HCT116 (cell line): ENCODE results near the gene TMEM214. TPM values are rescaled to one million over a fixed set of nuclear protein-coding genes. Genes with fewer than 3 reads are reported as not detected.

ENCODE experiments used
- ATAC-seq: fragments of 200-7000 bp; cut with Tn5 transposase; 2 replicates; pipeline ENCODE4 v1.9.1; 2020; ENCODE audit warnings: mild to moderate bottlenecking, moderate library complexity
- BruUV-seq: library from RNA; stranded (reverse); fragments of 400-500 nt; replicated peaks from 2 replicates; lab custom pipeline; 2021; lab: Mats Ljungman, UMichigan
- CTCF ChIA-PET: fragments of 300-600 bp; sonication (Branson Sonifier 250); formaldehyde crosslinking; loops from one replicate; lab custom pipeline; 2021; ENCODE audit warnings: antibody characterized with exemption; lab: Charles Lee
- POLR2A ChIA-PET: fragments of 300-600, 350-600 bp; sonication (Branson Sonifier 250); formaldehyde crosslinking; loops from one replicate; lab custom pipeline; 2021; ENCODE audit warnings: antibody characterized with exemption; lab: Charles Lee
- RAD21 ChIA-PET, 2 experiments: fragments of 300-600 bp; sonication (Branson Sonifier 250); formaldehyde crosslinking; loops; one replicate each; lab custom pipeline; 2023; ENCODE audit warnings: low total read pairs in 2 of 2; ENCODE audit not compliant: uncharacterized antibody in 2 of 2, unreplicated experiment in 2 of 2, low non-redundant PET in 1 of 2; lab: Charles Lee
- DNase-seq: peaks from one replicate; pipeline ENCODE4 v3.0.0-alpha.2; 2010; ENCODE audit warnings: low read depth, low spot score
- H2AFZ ChIP-seq: fragments of 200-600 bp; shearing (Covaris generic), sonication (generic); 2 replicates; pipeline ENCODE4 v1.6.1; 2017; ENCODE audit warnings: low read depth, mixed run types, mixed read lengths, antibody characterized with exemption, low read length; ENCODE audit not compliant: poor library complexity, severe bottlenecking
- H3K27ac ChIP-seq: 2 replicates; pipeline ENCODE4 v1.5.1; 2012; ENCODE audit warnings: low read depth, low read length
- H3K27me3 ChIP-seq: fragments of 200-600 bp; sonication (generic); 2 replicates; pipeline ENCODE4 v1.6.1; 2016; ENCODE audit warnings: mixed run types, low read length, mixed read lengths; ENCODE audit not compliant: insufficient read depth
- H3K36me3 ChIP-seq, 2 experiments: fragments of 200-500 bp in 1 of 2; fragments of 200-600 bp in 1 of 2; sonication (Bioruptor generic) in 1 of 2; sonication (generic) in 1 of 2; 2 replicates each; pipeline versions ENCODE4 v1.5.1 to v1.6.1; 2014 to 2016; ENCODE audit warnings: low read length in 2 of 2, inconsistent platforms in 1 of 2, mixed read lengths in 1 of 2, mixed run types in 1 of 2; ENCODE audit not compliant: insufficient read depth in 2 of 2, control insufficient read depth in 1 of 2
- H3K4me1 ChIP-seq, 2 experiments: fragments of 200-600 bp in 1 of 2; sonication (generic) in 1 of 2; 2 replicates each; pipeline versions ENCODE4 v1.5.1 to v1.6.1; 2012 to 2017; ENCODE audit warnings: low read length in 2 of 2, inconsistent platforms in 1 of 2, mild to moderate bottlenecking in 1 of 2, mixed read lengths in 1 of 2, mixed run types in 1 of 2, moderate library complexity in 1 of 2; ENCODE audit not compliant: insufficient read depth in 2 of 2, control insufficient read depth in 1 of 2
- H3K4me2 ChIP-seq: fragments of 200-600 bp; sonication (generic); 2 replicates; pipeline ENCODE4 v1.6.1; 2017; ENCODE audit warnings: mixed run types, low read length, mixed read lengths
- H3K4me3 ChIP-seq, 2 experiments: fragments of 200-600 bp in 1 of 2; sonication (generic) in 1 of 2; replicated peaks in 1 of 2; 2 replicates each; pipeline ENCODE4 v1.5.1; 2011 to 2016; ENCODE audit warnings: low read length in 2 of 2, control low read depth in 1 of 2, low read depth in 1 of 2, mild to moderate bottlenecking in 1 of 2, mixed read lengths in 1 of 2, mixed run types in 1 of 2
- H3K79me2 ChIP-seq: fragments of 200-600 bp; sonication (generic); 2 replicates; pipeline ENCODE4 v1.6.1; 2017; ENCODE audit warnings: mild to moderate bottlenecking, mixed run types, low read length, moderate library complexity, mixed read lengths; ENCODE audit not compliant: insufficient read depth
- H3K9ac ChIP-seq: fragments of 200-600 bp; sonication (generic); 2 replicates; pipeline ENCODE4 v1.6.1; 2016; ENCODE audit warnings: low read length, mixed read lengths
- H3K9me2 ChIP-seq: fragments of 200-600 bp; sonication (generic), shearing (Covaris generic); 2 replicates; pipeline ENCODE4 v1.6.1; 2017; ENCODE audit warnings: mixed run types, mild to moderate bottlenecking, moderate library complexity; ENCODE audit not compliant: insufficient read depth
- H3K9me3 ChIP-seq, 2 experiments: fragments of 200-500 bp in 1 of 2; fragments of 200-600 bp in 1 of 2; sonication (Bioruptor generic) in 1 of 2; sonication (generic) in 1 of 2; 2 replicates each; pipeline ENCODE4 v1.6.1; 2014 to 2017; ENCODE audit warnings: low read length in 2 of 2, mixed read lengths in 2 of 2, inconsistent platforms in 1 of 2, low read depth in 1 of 2, mild to moderate bottlenecking in 1 of 2, mixed run types in 1 of 2, moderate library complexity in 1 of 2; ENCODE audit not compliant: control insufficient read depth in 1 of 2, insufficient read depth in 1 of 2
- H4K20me1 ChIP-seq: fragments of 200-600 bp; sonication (generic), shearing (Covaris generic); 2 replicates; pipeline ENCODE4 v1.6.1; 2017; ENCODE audit warnings: mixed run types, mild to moderate bottlenecking, moderate library complexity; ENCODE audit not compliant: insufficient read depth
- CBX3 ChIP-seq: IDR thresholded peaks from 2 replicates; pipeline ENCODE4 v1.6.1; 2012; ENCODE audit warnings: low read depth
- EZH2 ChIP-seq: fragments of 200-600 bp; sonication (generic); IDR thresholded peaks from 2 replicates; pipeline ENCODE4 v1.6.1; 2017; ENCODE audit warnings: antibody characterized with exemption, mixed run types
- EZH2phosphoT487 ChIP-seq: fragments of 200-600 bp; IDR thresholded peaks from 2 replicates; pipeline ENCODE4 v1.6.1; 2018; ENCODE audit warnings: antibody characterized with exemption, borderline replicate concordance
- JUND ChIP-seq: IDR thresholded peaks from 2 replicates; pipeline ENCODE4 v1.6.1; 2012
- POLR2AphosphoS5 ChIP-seq: IDR thresholded peaks from 2 replicates; pipeline ENCODE4 v1.6.1; 2011; ENCODE audit warnings: mild to moderate bottlenecking, low read depth, low read length, moderate library complexity
- RAD21 ChIP-seq: IDR thresholded peaks from 2 replicates; pipeline ENCODE4 v1.6.1; 2012; ENCODE audit warnings: low read depth, mild to moderate bottlenecking
- REST ChIP-seq: IDR thresholded peaks from 2 replicates; pipeline ENCODE4 v1.6.1; 2012; ENCODE audit warnings: low read depth
- SP1 ChIP-seq: IDR thresholded peaks from 2 replicates; pipeline ENCODE4 v1.6.1; 2012; ENCODE audit warnings: low read depth
- TCF7L2 ChIP-seq: IDR thresholded peaks from 2 replicates; pipeline ENCODE4 v1.7.0; 2011; ENCODE audit warnings: borderline replicate concordance, inconsistent platforms; ENCODE audit not compliant: insufficient read depth, insufficient read length; ENCODE audit errors: extremely low read depth
- YY1 ChIP-seq: IDR thresholded peaks from 2 replicates; pipeline ENCODE4 v1.6.1; 2011; ENCODE audit warnings: low read length, low read depth, moderate library complexity, mild to moderate bottlenecking; ENCODE audit not compliant: insufficient replicate concordance; ENCODE audit errors: extremely low read depth
- ZNF274 ChIP-seq: fragments of 200-500 bp; sonication (Bioruptor generic); IDR thresholded peaks from 2 replicates; pipeline ENCODE4 v1.6.1; 2014; ENCODE audit warnings: mild to moderate bottlenecking, low read depth, low read length, inconsistent platforms
- intact Hi-C: fragments of 100-400 bp; cut with micrococcal nuclease; formaldehyde crosslinking; loops from 2 replicates; pipeline ENCODE4 v1.10.0; 2022
- total RNA-seq: library from RNA; stranded (reverse); gene quantifications from one replicate; pipeline ENCODE4 v1.2.1, GENCODE V29; 2021; ENCODE audit not compliant: unreplicated experiment
- TF ChIP-seq, protein P1 (sequence below): IDR thresholded peaks from 2 replicates; pipeline ENCODE4 v1.6.1; 2012

Gene TMEM214
- total RNA-seq, 1 experiment from 2014 or later: 69.8 TPM

- POLR2A ChIA-PET: no interaction called here
- DNase-seq (no peak), ATAC-seq (no peak)
- intact Hi-C loops: no loop called here
- Histone ChIP-seq H3K9me2 (no peaks in the 10 kb centered on the region), H3K4me1 (peaks cover 21 to 40% of the 10 kb centered on the region in 2 experiments), H4K20me1 (no peaks in the 10 kb centered on the region), H3K4me3 (no peak overlapping the region), H3K4me2 (no peak overlapping the region), H3K27ac (no peak overlapping the region), H3K27me3 (no peaks in the 10 kb centered on the region), H3K79me2 (no peaks in the 10 kb centered on the region), H2AFZ (no peak overlapping the region), H3K36me3 (no peaks in the 10 kb centered on the region), H3K9me3 (no peaks in the 10 kb centered on the region), H3K9ac (no peak overlapping the region)
- no peak for TF ChIP-seq POLR2AphosphoS5
- TF ChIP-seq YY1: no peak
- no peak for TF ChIP-seq REST
- TF ChIP-seq JUND: no peak
- TF ChIP-seq RAD21: no peak
- TF ChIP-seq EZH2: no peak
- RAD21 ChIA-PET: no interaction called here
- CTCF ChIA-PET: no interaction called here
- BruUV-seq: no TSS peak
These were observed 47.0 kb upstream of the TMEM214 start for GRCh38 chr2:26985807-26986206.

GRCh38 chr2:26986576-26986975 is 46.2 kb upstream of the TMEM214 start:
- Histone ChIP-seq H3K27ac (no peak overlapping the region), H3K79me2 (no peaks in the 10 kb centered on the region), H3K4me2 (no peak overlapping the region), H2AFZ (no peak overlapping the region), H4K20me1 (no peaks in the 10 kb centered on the region), H3K4me1 (peaks cover 21 to 38% of the 10 kb centered on the region in 2 experiments), H3K9me3 (no peaks in the 10 kb centered on the region), H3K9me2 (no peaks in the 10 kb centered on the region), H3K9ac (no peak overlapping the region), H3K36me3 (no peaks in the 10 kb centered on the region), H3K4me3 (no peak overlapping the region), H3K27me3 (no peaks in the 10 kb centered on the region)
- CTCF ChIA-PET: no interaction called here
- no peak for TF ChIP-seq EZH2phosphoT487
- TF ChIP-seq RAD21: no peak
- TF ChIP-seq TCF7L2: no peak
- TF ChIP-seq, protein P1, sequence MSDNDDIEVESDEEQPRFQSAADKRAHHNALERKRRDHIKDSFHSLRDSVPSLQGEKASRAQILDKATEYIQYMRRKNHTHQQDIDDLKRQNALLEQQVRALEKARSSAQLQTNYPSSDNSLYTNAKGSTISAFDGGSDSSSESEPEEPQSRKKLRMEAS: no peak
- no peak for TF ChIP-seq SP1
- TF ChIP-seq REST: no peak
- TF ChIP-seq ZNF274: no peak
- TF ChIP-seq CBX3: no peak
- no peak for TF ChIP-seq EZH2
- DNase-seq (no peak), ATAC-seq (no peak)
- POLR2A ChIA-PET: no interaction called here
- RAD21 ChIA-PET: no interaction called here
- no TSS peak for BruUV-seq
- intact Hi-C loops: no loop called here
